IPS DF 4.7 (cell line): Measurements from ENCODE around the gene PNPO.
"Not testable (repeated sequence)": the region's sequence is repeated elsewhere in the genome, so short reads cannot be mapped to it uniquely, and the experiment has no call there.

ENCODE experiments used
- DNase-seq: peaks from one replicate; pipeline ENCODE4 v3.0.0-alpha.2; 2013; ENCODE audit warnings: low spot score; ENCODE audit errors: extremely low read depth

PNPO gene

GRCh38 chr17:47917581-47917980 is 23.8 kb upstream of the PNPO start:
- no peak for DNase-seq

- DNase-seq: no peak
These were observed 23.4 kb upstream of the PNPO start for GRCh38 chr17:47918006-47918405.

- no peak for DNase-seq
These were observed 22.4 kb upstream of the PNPO start for GRCh38 chr17:47918991-47919390.

- not testable (repeated sequence) for DNase-seq
These were observed 21.5 kb upstream of the PNPO start for GRCh38 chr17:47919889-47920288.

GRCh38 chr17:47924785-47925677 is 16.3 kb upstream of the PNPO start:
- DNase-seq: no peak

- DNase-seq: no peak
These were observed 15.7 kb upstream of the PNPO start for GRCh38 chr17:47925678-47925988.

- DNase-seq: no peak
These were observed 13.5 kb upstream of the PNPO start for GRCh38 chr17:47927821-47928400.

GRCh38 chr17:47928415-47928814 is 13.0 kb upstream of the PNPO start:
- DNase-seq: no peak

- no peak for DNase-seq
These were observed 12.0 kb upstream of the PNPO start for GRCh38 chr17:47929218-47930000.

- no peak for DNase-seq
These were observed 9.5 kb upstream of the PNPO start for GRCh38 chr17:47931848-47932247.

GRCh38 chr17:47934856-47935255 is 6.5 kb upstream of the PNPO start:
- no peak for DNase-seq

- DNase-seq: not testable (repeated sequence)
These were observed 5.9 kb upstream of the PNPO start for GRCh38 chr17:47935468-47935867.

GRCh38 chr17:47935961-47936360 is 5.4 kb upstream of the PNPO start:
- DNase-seq: no peak

- DNase-seq: no peak
These were observed 3.4 kb upstream of the PNPO start for GRCh38 chr17:47937941-47938340.

GRCh38 chr17:47942096-47942510 is 732 bp downstream of the PNPO start:
- DNase-seq: no peak

- DNase-seq: no peak
These were observed 1.2 kb downstream of the PNPO start for GRCh38 chr17:47942568-47942967.

- DNase-seq: no peak
These were observed 3.7 kb downstream of the PNPO start for GRCh38 chr17:47945080-47945479.

- no peak for DNase-seq
These were observed 4.4 kb downstream of the PNPO start for GRCh38 chr17:47945529-47946508.

GRCh38 chr17:47946516-47946915 is 5.1 kb downstream of the PNPO start:
- DNase-seq: no peak

GRCh38 chr17:47946929-47947397 is 5.6 kb downstream of the PNPO start:
- no peak for DNase-seq

GRCh38 chr17:47948706-47949196 is 7.4 kb downstream of the PNPO start:
- no peak for DNase-seq
